Vagina (tissue), 1 donor: ENCODE results near the gene ZCCHC14. TPM values are rescaled to one million over a fixed set of nuclear protein-coding genes. Genes with fewer than 3 reads are reported as not detected.

Experiments
- total RNA-seq: library from RNA; depleted of rRNA; stranded (reverse); fragments of >200 nt; gene quantifications from one replicate; pipeline ENCODE4 v1.2.3, GENCODE V29; 2016

Gene ZCCHC14
- total RNA-seq, 1 donor from 2014 or later, result 74.2 TPM

Other genes starting within 250 kb of the ZCCHC14 start
- gene C16orf95, start 175.6 kb downstream of the ZCCHC14 start, total RNA-seq, result 1.5 TPM
- gene FBXO31, start 109.2 kb downstream of the ZCCHC14 start, total RNA-seq, result 93.3 TPM
- gene MAP1LC3B, start 100.7 kb downstream of the ZCCHC14 start, total RNA-seq, result 44.9 TPM
- gene JPH3, start 109.5 kb upstream of the ZCCHC14 start, total RNA-seq, result 2.0 TPM